ENCODE results near the gene TBC1D4. TPM values are rescaled to one million over a fixed set of nuclear protein-coding genes. Genes with fewer than 3 reads are reported as not detected.

The TBC1D4 gene
- total RNA-seq, 2 donors from 2014 or later: 64.3 to 162 TPM

- no peak for DNase-seq (ENCODE audit: low spot score)
- Histone ChIP-seq H3K36me3 (no peaks in the 10 kb centered on the region), H3K27me3 (no peaks in the 10 kb centered on the region), H3K4me1 (peaks cover 0 to 17% of the 10 kb centered on the region in 2 donors), H3K4me3 (no peak overlapping the region), H3K27ac (no peak overlapping the region), H3K9me3 (peaks cover 0 to 4% of the 10 kb centered on the region in 2 donors)
- TF ChIP-seq CTCF (IDR thresholded peaks at IDR 0.05): no peak
These were observed 88.0 kb downstream of the TBC1D4 start for GRCh38 chr13:75393839-75394520.

GRCh38 chr13:75391432-75392100 is 90.4 kb downstream of the TBC1D4 start:
- DNase-seq (ENCODE audit: low spot score): no peak
- Histone ChIP-seq H3K27ac (peak overlapping the region; percentile 6 to 42), H3K9me3 (no peaks in the 10 kb centered on the region), H3K36me3 (no peaks in the 10 kb centered on the region), H3K27me3 (no peaks in the 10 kb centered on the region), H3K4me1 (peaks cover 0 to 17% of the 10 kb centered on the region in 2 donors), H3K4me3 (no peak overlapping the region)
- no peak for TF ChIP-seq CTCF (IDR thresholded peaks at IDR 0.05)

GRCh38 chr13:75390229-75390628 is 91.7 kb downstream of the TBC1D4 start:
- Histone ChIP-seq H3K27ac (peak overlapping the region; percentile 39 to 65), H3K36me3 (no peaks in the 10 kb centered on the region), H3K9me3 (no peaks in the 10 kb centered on the region), H3K4me3 (no peak overlapping the region), H3K4me1 (peaks cover 0 to 10% of the 10 kb centered on the region in 2 donors), H3K27me3 (no peaks in the 10 kb centered on the region)
- no peak for TF ChIP-seq CTCF (IDR thresholded peaks at IDR 0.05)
- no peak for DNase-seq (ENCODE audit: low spot score)

GRCh38 chr13:75385708-75386083 is 96.3 kb downstream of the TBC1D4 start:
- no peaks in the 10 kb centered on the region for H3K4me1 ChIP-seq
- no peak for TF ChIP-seq CTCF (IDR thresholded peaks at IDR 0.05)
- H3K9me3 ChIP-seq: no peaks in the 10 kb centered on the region
- no peak overlapping the region for H3K4me3 ChIP-seq
- no peaks in the 10 kb centered on the region for H3K27me3 ChIP-seq
- no peak for DNase-seq (ENCODE audit: low spot score)
- no peaks in the 10 kb centered on the region for H3K36me3 ChIP-seq
- peak overlapping the region; percentile 65 to 71 for H3K27ac ChIP-seq

- peak overlapping the region; percentile 65 to 71 for H3K27ac ChIP-seq
- H3K27me3 ChIP-seq: no peaks in the 10 kb centered on the region
- no peaks in the 10 kb centered on the region for H3K36me3 ChIP-seq
- TF ChIP-seq CTCF (IDR thresholded peaks at IDR 0.05): no peak
- H3K4me3 ChIP-seq: no peak overlapping the region
- no peaks in the 10 kb centered on the region for H3K4me1 ChIP-seq
- H3K9me3 ChIP-seq: no peaks in the 10 kb centered on the region
- DNase-seq (ENCODE audit: low spot score): no peak
These were observed 96.9 kb downstream of the TBC1D4 start for GRCh38 chr13:75384879-75385707.

Measured in right atrium auricular region (tissue), 2 donors.